ENCODE measurements around the gene DDR2.

GRCh38 chr1:162617513-162617912 lies 14.8 kb upstream of the DDR2 start:
- TF ChIP-seq CTCF (IDR thresholded peaks at IDR 0.05) (no peak), POLR2A (IDR thresholded peaks at IDR 0.05) (no peak)
